ENCODE results near the gene TRAF4.
"Not testable (repeated sequence)": the region's sequence is repeated elsewhere in the genome, so short reads cannot be mapped to it uniquely, and the experiment has no call there.

Gene TRAF4

GRCh38 chr17:28734712-28735241, 9.0 kb upstream of the TRAF4 start:
- DNase-seq, result no peak

DNA sequence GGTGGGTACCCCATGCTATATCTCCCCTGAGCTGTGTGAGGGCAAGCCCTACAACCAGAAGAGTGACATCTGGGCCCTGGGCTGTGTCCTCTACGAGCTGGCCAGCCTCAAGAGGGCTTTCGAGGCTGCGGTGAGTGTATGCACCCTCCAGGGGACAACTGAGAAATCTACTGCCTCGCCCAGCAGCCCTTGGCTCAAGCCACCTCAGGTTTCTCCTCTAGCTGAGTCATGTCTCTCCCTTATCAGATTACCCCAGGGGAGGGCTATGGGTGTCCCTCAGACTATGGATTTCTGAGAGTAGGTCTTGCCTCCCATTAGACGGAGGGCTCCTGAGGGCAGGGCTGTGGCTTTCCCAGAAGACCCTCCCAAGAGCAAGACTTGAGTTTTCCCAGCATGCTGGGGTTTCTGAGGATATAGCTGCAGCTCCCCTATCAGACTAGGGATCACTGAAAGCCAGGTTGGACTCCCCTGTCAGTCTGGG, 8.5 kb upstream of the TRAF4 start:
- DNase-seq, result no peak

DNA sequence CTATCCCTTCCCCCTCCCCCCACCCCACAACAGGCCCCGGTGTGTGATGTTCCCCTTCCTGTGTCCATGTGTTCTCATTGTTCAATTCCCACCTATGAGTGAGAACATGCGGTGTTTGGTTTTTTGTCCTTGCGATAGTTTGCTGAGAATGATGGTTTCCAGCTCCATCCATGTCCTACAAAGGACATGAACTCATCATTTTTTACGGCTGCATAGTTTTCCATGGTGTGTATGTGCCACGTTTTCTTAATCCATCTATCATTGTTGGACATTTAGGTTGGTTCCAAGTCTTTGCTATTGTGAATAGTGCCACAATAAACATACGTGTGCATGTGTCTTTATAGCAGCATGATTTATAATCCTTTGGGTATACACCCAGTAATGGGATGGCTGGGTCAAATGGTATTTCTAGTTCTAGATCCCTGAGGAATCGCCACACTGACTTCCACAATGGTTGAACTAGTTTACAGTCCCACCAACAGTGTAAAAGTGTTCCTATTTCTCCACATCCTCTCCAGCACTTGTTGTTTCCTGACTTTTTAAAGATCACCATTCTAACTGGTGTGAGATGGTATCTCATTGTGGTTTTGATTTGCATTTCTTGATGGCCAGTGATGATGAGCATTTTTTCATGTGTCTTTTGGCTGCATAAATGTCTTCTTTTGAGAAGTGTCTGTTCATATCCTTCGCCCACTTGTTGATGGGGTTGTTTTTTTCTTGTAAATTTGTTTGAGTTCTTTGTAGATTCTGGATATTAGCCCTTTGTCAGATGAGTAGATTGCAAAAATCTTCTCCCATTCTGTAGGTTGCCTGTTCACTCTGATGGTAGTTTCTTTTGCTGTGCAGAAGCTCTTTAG, 7.7 kb upstream of the TRAF4 start:
- DNase-seq, result not testable (repeated sequence)

- DNase-seq, result no peak
Measured at GRCh38 chr17:28737316-28737715, 6.5 kb upstream of the TRAF4 start.

- DNase-seq, result no peak
Measured at GRCh38 chr17:28737770-28738679, 5.8 kb upstream of the TRAF4 start.

DNA sequence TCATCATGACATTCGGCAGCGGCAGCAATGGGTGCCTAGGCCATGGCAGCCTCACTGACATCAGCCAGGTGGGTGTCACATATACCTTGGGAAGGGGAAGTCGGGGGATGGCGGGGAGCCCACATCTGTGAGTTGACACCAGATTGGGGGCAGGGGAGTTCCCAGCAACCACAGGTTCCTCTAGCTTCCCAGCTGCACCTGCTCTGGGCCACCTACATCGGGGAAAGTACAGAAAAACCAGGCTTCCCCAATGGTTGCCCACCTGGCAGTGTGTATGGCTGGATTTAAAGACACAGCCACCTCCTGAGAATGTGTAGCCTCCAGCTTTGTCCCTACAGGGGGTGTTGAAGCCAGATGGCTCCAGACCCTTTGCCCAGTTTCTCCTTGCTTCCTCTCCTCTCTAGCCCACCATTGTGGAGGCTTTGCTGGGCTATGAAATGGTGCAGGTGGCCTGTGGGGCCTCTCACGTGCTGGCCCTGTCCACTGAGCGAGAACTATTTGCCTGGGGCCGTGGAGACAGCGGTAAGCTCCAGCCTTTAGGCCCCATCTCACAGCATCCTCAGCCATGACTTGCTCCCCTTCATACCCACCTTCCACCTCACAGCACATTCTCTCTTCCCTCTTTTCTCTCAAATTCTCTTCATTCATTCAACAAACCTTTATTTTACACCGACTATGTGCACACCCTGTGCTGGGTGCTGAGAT, 5.0 kb upstream of the TRAF4 start:
- DNase-seq, result no peak

- DNase-seq, result no peak
Measured at GRCh38 chr17:28740406-28741357, 3.1 kb upstream of the TRAF4 start.

- no peak for DNase-seq
Measured at GRCh38 chr17:28741358-28742349, 2.2 kb upstream of the TRAF4 start.

GRCh38 chr17:28744104-28744971, 527 bp downstream of the TRAF4 start:
- DNase-seq, result peak; percentile 51

DNA sequence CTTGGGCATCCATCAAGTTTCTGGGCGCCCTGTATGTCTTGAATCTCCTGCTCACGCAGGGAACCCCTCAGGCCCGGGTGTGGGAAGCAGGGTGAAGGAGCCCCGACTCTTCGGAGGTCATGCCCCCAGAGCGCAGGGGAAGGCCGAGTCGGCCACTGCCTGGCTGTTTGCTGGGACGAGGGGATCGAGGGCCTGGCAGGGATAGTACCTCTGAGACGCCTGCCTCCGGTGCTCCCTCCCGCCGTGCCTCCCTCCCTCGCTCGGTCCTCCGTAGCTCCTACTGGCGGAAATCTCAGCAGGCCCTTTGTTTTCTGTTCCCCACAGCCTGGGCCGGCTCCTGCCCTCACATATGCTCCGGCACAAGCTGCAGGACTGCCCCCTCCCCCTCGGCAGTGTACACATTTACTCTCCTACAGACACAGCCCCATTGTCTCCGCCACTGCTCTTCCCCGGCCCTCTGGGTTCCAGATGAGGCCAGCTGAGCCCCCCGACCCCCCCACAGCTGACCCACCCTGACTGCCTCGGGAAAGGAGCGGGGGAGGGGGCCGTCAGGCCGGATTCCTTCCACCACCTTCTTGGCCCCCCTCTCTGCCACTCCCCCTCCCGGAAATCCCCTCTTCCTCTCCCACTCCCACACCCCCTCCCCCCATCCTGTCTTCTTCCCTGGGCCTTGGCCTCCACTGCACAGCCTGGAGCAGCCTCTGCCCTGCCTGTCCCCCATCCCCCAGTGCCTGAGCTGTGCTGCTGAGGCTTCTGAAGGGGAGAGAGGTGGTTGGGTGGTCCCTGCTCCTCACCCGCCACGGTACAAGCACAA, 1.4 kb downstream of the TRAF4 start:
- DNase-seq, result no peak

GRCh38 chr17:28745786-28746411, 2.1 kb downstream of the TRAF4 start:
- no peak for DNase-seq

- no peak for DNase-seq
Measured at GRCh38 chr17:28746611-28747050, 2.8 kb downstream of the TRAF4 start.

DNA sequence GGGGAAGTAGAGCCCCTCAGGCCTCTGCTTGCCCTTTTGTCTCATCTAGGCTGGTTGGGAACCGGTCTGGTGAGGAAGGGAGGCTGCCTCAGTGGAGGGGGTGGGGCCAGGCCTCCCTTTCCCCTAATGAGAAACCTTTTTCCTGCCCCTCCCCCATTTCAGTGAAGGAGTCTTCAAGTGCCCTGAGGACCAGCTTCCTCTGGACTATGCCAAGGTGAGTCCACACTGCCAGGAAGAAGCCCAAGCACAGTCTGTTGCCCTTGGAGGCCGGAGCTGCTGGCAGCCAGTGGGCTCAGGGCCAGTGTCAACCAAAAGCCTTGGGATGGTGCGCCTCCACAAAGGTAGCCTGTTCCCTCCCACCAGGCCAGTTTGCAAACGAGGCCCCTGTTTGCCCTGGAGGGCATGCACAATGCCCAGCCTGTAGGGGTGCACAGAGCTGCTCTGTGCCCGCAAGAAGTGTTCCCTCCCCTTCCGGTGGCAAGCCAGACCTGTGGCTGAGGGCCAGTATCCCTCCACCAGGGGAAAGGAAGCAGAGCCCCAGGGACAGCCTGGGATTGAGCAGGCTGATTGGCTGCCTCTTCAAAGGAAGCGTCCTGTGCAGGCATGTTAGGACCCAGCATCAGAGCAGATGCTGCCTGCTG, 3.4 kb downstream of the TRAF4 start:
- DNase-seq, result no peak

DNA sequence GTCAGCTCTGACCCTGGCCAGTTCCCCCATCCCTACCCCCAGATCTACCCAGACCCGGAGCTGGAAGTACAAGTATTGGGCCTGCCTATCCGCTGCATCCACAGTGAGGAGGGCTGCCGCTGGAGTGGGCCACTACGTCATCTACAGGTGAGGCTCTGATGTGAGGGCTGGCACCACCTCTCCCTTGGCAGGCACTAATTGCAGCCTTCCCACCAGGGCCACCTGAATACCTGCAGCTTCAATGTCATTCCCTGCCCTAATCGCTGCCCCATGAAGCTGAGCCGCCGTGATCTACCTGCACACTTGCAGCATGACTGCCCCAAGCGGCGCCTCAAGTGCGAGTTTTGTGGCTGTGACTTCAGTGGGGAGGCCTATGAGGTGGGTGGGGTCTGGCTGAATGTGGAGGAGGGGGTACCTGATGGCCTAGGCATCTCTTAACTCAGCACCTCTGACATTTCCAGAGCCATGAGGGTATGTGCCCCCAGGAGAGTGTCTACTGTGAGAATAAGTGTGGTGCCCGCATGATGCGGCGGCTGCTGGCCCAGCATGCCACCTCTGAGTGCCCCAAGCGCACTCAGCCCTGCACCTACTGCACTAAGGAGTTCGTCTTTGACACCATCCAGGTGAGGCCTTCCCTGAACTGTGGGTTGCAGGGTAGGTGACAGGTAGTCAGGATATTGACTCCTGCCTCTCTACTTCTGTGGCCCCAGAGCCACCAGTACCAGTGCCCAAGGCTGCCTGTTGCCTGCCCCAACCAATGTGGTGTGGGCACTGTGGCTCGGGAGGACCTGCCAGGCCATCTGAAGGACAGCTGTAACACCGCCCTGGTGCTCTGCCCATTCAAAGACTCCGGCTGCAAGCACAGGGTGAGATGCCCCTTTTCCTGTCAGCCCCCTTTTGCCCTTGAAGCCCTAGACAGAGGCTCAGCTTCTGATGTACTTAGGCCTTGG, 4.3 kb downstream of the TRAF4 start:
- DNase-seq, result no peak

- DNase-seq, result no peak
Measured at GRCh38 chr17:28748852-28749515, 5.2 kb downstream of the TRAF4 start.

All from activated effector memory CD4-positive, alpha-beta T cell treated with Interleukin-2 at 50 U/mL for 16 hours (primary cell).